D721Med (cell line): Measurements from ENCODE around the gene POLR2L.

Experiments used
- DNase-seq: peaks from one replicate; pipeline ENCODE4 v3.0.0; 2011; ENCODE audit warnings: low spot score; ENCODE audit not compliant: insufficient read length
- FAIRE-seq: peaks from 2 replicates; lab custom pipeline; 2011; peaks lifted over from hg19 to GRCh38; lab: Jason Lieb, UNC
- CTCF ChIP-seq: IDR thresholded peaks from 2 replicates; pipeline ENCODE4 v1.5.1; 2012; ENCODE audit warnings: mild to moderate bottlenecking, control low read depth; ENCODE audit not compliant: insufficient read depth; ENCODE audit errors: missing control alignments

POLR2L gene

GRCh38 chr11:875769-876301 is 33.5 kb upstream of the POLR2L start:
- FAIRE-seq (no peak), DNase-seq (no peak)
- TF ChIP-seq CTCF: no peak

- no peak for DNase-seq
- no peak for FAIRE-seq
- TF ChIP-seq CTCF: no peak
These were observed 32.9 kb upstream of the POLR2L start for GRCh38 chr11:875203-875602.

- FAIRE-seq (no peak), DNase-seq (no peak)
- no peak for TF ChIP-seq CTCF
These were observed 31.4 kb upstream of the POLR2L start for GRCh38 chr11:873706-874105.

GRCh38 chr11:872799-873198 is 30.5 kb upstream of the POLR2L start:
- TF ChIP-seq CTCF: no peak
- DNase-seq (no peak), FAIRE-seq (no peak)

GRCh38 chr11:871472-871871 is 29.1 kb upstream of the POLR2L start:
- no peak for FAIRE-seq
- no peak for DNase-seq
- TF ChIP-seq CTCF: no peak

- DNase-seq (no peak), FAIRE-seq (no peak)
- no peak for TF ChIP-seq CTCF
These were observed 28.1 kb upstream of the POLR2L start for GRCh38 chr11:870418-870817.

- no peak for TF ChIP-seq CTCF
- no peak for FAIRE-seq
- DNase-seq: no peak
These were observed 27.7 kb upstream of the POLR2L start for GRCh38 chr11:870127-870413.
